ENCODE measurements around the gene PRM2. TPM values are rescaled to one million over a fixed set of nuclear protein-coding genes. Genes with fewer than 3 reads are reported as not detected.

Gene PRM2
- total RNA-seq, 1 donor from 2014 or later = not detected

DNA sequence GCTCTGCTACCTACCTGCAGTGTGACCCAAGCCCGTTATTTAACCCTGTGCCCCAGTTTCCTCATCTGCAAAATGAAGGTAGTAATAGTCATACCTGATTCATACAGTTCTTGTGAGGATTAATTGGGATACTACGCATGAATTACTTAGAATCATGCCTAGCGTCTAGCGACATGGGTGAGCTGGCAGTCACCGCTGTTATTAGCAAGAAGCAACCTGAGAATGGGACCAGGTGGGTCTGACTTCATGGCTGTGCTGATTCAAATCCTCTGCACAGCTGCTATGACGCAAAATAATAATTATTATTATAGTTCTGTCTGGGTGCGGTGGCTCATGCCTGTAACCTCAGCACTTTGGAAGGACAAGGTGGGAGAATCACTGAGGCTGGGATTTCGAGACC, 28.1 kb downstream of the PRM2 start:
- DNase-seq = no peak

DNA sequence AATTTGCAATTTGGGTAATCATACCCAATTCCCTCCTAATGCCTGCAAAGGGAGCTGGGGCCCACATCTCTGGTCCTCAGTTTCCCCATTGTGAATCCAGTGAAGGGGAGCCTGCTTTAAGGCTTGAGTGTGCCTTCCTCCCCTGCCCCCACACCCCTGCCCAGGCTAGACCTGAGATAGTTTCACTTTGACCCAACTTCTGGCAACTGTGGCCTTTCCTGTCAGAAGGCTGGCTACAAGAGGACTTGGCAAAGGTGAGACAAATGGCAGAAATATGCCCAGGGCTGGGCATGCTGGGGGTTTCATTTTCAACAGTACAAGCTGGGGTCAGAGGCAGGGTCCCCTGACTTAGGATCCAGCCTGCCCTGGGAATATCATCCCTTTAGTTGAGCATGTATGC, 30.3 kb downstream of the PRM2 start:
- DNase-seq = no peak

- DNase-seq = no peak
Observed at GRCh38 chr16:11245222-11245737, 31.0 kb downstream of the PRM2 start.

GRCh38 chr16:11242658-11243057, 33.6 kb downstream of the PRM2 start:
- DNase-seq = no peak

- no peak for DNase-seq
Observed at GRCh38 chr16:11241480-11242204, 34.6 kb downstream of the PRM2 start.

DNA sequence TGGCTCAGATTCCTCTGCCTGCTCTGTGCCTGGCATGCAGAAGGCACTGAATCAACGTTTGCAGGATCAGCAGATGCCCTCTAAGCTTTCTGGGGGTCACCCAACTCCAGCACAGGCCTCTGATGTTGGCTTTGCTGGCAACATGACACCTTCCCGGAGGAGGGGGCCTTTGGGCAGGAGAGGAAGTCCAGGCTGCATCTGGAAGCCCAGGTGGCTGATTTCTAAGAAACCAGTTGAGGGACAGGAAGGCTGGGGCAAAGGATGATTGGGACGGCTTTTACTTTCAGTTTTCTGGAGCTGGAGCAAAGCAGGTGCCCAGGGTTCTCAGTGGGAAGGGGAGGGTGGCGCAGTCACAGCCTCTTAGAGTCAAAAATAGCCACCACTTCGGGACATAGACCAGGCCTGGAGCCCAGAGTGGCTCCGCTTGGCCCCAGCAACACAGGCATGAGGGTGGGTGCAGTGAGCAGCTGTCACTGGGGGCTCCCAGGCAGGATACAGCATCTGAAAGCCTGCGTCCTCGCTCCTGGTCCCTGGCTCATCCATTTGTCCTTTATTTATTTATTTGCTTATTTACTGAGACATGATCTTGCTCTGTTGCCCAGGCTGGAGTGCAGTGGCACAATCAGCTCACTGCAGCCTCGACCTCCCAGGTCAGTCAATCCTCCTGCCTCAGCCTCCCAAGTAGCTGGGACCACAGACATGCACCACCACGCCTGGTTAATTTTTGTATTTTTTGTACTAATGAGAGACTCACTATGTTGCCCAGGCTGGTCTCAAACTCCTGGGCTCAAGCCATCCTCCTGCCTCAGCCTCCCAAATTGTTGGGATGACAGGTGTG, 35.4 kb downstream of the PRM2 start:
- DNase-seq = no peak

DNA sequence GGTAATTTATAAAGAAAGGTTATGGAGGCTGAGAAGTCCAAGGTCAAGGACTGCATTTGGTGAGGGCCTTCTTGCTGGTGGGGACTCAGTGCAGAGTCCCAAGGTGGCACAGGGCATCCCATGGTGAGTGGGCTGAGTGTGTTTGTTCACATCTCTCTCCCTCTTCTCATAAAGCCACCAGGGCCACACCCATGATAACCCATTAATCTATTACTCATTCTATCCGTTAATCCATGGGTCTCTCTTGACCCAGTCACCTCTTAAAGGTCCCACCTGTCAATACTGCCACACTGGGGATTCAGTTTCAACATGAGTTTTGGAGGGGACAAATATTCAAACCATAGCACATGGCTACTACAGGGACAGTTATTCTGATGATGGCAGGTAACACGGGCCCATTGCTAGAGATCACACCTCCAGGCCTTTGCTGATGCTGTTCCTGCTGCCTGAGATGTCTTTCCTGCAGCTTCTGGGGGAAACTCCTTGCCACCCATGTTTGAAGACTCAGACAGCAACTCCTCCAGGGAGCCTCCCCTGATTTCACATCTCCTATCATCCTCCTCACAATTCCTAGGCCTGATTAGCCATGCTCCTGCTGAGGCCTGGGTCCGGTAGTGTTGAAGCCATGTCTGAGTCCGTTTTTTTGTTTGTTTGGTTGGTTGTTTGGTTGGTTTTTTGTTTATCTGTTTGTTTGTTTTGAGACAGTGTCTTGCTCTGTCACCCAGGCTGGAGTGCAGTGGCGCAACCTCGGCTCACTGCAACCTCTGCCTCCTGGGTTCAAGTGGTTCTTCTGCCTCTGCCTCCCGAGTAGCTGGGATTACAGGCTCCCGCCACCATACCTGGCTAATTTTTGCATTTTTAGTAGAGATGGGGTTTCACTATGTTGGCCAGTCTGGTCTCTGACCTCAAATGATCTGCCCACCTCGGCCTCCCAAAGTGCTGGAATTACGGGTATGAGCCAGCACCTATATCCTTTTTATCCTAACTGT, 36.3 kb downstream of the PRM2 start:
- no peak for DNase-seq

- DNase-seq = no peak
Observed at GRCh38 chr16:11238272-11239202, 37.7 kb downstream of the PRM2 start.

DNA sequence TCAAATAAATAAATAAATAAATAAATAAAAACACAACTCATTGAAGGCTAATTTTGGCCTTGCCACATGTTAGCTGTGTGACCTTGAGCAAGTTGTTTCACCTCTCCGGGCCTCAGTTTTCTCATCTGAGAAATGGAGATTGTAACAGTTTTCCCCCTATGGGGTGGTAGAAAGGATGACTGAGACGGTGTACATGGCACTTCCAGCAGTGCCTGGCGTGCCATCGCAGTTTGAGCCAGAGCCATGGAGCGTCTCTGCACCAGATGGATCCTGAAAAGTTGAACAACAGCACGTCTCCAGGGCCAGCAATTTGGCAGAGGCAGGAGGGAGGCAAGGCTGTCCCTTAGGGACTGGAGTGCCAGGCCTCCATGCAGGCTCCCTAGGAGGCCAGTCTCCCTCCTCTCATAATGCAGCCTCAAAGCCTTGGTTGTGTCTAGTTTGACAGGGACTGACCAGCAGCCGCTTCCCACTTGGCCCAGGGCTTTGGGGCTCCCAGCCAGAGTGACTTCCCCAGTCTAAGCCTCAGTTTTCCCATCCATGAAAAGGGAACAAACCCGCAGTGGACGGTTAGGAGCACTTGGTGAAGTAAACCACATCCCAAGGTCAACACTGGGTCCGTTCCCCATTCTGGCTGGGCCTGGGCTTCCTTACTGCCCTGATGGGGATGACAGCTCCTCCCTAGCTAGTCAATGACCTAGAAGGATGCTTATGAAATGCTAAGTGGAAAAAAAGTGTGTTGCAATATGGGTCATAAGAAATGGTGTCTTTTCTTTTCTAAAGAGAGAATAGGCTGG, 39.6 kb downstream of the PRM2 start:
- DNase-seq = no peak

DNA sequence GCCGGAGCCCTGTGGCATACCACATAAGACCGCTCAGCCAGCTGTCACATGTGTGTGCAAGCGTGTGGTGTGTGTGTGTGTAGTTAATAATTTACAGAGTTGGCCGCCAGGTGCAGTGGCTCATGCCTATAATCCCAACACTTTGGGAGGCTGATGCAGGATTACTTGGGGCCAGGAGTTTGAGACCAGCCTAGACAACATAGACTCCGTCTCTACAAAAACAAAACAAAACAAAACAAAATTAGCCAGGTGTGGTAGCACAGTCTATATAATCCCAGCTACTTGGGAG, 40.6 kb downstream of the PRM2 start:
- DNase-seq = no peak

DNA sequence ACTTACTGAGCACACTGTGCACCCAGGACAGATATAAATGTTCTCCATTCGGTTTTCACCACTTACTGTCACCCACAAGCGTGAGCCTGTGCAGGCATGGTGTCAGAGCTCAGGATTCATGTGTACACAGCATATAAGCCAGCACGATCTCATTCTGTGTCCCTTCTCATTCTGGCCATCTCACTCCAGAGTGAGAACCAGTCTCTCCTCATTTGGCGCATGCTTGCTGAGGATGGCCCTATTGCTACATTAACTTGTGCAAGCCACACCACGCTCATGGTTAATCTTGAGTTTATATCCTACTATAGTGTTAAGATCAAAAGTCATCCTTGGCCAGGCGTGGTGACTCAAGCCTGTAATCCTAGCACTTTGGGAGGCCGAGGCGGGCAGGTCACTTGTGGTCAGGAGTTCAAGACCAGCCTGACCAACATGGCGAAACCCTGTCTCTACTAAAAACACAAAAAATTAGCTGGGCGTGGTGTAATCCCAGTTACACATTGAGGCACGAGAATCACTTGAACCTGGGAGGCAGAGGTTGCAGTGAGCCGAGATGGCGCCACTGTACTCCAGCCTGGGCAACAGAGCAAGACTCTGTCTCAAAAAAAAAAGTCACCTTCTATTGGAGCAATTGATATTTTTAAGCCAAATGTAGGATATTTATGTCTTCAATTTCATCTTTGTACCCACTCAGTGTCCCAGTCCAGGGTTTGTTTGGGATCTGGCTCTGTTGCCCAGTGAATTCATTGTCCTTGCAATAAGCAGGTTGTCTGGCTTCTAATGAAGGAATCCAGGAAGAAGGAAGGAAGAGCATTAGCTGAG, 41.2 kb downstream of the PRM2 start:
- DNase-seq = no peak

- no peak for DNase-seq
Observed at GRCh38 chr16:11233727-11234376, 42.4 kb downstream of the PRM2 start.

DNA sequence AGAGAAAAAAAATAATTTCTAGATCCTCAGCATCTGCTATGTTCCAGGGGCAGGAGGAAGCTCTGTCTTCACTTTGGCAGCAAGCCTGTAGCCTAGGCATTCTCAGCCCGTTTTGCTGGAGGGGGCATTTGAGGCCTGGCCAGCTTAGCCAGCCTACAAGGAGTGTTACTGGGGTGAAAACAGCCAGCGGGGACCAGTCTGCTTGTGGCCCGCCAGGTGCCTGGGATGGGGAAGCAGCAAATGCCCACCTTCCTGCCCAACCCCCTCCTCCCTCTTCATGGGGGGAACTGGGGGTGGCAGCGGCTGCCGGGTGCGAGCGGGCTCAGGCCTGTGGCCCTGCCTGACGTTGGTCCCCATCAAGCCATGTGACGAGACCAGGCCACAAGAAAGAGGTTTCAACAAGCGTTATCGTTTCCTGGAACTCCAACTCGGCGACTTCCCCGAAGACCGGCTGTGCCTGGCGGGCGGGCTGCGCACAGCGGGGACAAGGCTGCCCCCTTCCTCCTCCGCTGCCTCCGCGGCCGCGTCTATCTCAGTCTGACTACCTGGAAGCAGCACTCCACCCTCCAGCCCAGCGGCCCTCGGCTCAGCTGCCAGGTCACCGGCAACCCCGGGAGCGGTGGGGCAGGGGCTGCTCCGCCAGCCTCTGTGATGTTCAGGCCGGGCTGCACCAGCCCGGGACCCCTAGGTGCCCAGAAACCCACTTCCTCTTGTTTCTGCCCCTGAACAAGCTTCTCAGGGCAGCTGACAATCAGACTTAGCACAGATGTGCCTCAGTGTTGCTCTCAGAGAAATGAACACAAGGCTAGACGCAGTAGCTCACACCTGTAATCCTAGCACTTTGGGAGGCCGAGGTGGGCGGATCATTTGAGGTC, 43.2 kb downstream of the PRM2 start:
- no peak for DNase-seq

DNA sequence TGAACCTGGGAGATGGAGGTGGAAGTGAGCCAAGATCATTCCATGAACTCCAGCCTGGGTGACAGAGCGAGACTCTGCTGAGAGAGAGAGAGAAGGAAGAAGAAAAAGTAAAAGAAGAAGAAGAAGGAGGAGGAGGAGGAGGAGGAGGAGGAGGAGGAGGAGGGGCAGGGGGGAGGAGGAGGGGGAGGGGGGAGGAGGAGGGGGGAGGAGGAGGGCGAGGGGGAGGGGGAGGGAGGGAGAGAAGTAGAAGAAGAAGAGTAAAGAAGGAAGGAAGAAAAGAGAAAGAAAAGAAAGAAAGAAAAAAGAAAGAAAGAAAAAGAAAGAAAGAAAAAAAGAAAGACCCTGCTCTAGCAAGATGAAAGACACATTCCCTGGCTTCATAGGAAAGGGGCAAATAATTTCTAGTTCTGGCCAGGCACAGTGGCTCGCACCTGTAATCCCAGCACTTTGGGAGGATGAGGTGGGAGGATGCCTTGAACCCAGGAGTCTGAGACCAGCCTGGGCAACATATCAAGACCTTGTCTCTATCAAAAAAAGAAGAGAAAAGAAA, 43.9 kb downstream of the PRM2 start:
- no peak for DNase-seq

DNA sequence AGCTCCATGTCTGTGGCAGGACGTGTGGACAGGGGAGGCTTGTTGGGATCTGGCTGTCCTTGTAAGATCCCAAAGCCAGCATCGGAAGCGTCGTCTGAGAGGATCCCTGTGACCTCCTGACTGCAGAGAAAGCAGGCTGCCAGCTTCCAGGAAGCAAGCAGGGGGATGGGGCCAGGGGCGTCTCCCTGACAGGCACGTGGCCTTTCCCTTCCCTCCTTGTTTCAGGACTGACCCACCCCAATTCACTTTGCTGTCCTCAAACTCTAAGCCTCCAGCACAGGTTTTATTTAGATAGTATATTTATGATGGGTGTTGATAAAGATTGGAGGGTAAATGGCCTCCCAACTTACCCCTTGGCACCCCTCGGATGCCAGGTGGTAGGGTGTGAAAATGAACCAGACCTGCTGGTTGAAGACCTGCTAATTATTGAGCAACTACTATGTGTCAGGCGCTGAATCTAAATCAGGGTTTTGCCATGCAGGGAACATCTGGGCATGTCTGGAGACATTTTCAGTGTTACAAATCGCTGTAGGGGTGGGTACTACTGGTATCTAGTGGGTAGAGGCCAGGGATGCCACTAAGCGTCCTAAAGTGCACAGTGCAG, 44.8 kb downstream of the PRM2 start:
- DNase-seq = no peak

DNA sequence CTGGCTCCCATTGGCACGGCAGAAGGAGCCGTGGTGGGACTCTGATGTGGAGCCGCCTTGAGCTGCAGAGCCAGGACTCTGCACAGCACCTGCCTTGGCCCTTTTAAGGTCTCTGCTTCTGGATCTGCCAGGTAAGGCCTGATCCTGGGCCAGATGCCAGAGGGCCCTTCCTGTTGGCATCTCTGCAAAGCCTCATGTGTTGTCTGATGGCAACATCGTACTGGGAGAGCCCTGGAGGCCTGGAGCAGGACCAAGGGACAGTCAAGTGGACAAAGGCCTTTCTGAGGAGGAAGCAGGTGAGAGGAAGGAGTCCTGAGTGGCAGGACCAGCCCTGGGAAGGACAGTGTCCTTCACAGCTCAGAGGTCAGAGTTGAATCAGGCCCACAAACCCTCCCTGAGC, 46.4 kb downstream of the PRM2 start:
- DNase-seq = no peak

DNA sequence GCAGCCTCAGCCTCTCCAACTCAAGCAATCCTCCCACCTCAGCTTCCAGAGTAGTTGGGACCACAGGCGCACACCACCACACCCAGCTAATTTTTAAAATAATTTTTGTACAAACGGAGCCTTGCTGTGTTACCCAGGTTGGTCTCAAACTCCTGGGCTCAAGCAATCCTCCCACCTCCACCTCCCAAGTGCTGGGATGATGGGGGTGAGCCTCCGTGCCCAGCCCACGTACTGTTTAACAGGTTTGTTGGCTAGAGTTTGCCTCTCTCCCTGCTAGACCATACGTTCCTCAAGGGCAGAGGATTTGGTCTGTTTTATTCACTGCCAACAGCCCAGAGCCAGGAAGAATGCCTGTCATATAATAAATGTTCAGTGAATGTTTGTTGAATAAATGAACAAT, 46.8 kb downstream of the PRM2 start:
- no peak for DNase-seq
